Small intestine (tissue), 7 donors: ENCODE data around the gene CELA2B. TPM values are rescaled to one million over a fixed set of nuclear protein-coding genes. Genes with fewer than 3 reads are reported as not detected.
"Not testable (repeated sequence)": the region's sequence is repeated elsewhere in the genome, so short reads cannot be mapped to it uniquely, and the experiment has no call there.

Experiments used
- DNase-seq, 2 donors: peaks; one replicate each; pipeline versions ENCODE4 v3.0.0 to v3.0.0-alpha.2; 2013
- FAIRE-seq: peaks from 2 replicates; lab custom pipeline; 2012; peaks lifted over from hg19 to GRCh38; lab: Jason Lieb, UNC
- H3K27ac ChIP-seq, 3 donors: one replicate each; pipeline ENCODE4 v1.5.1; 2013; ENCODE audit warnings: low read length in 2 of 3, mild to moderate bottlenecking in 2 of 3, control low read depth in 1 of 3, inconsistent platforms in 1 of 3, low read depth in 1 of 3, moderate library complexity in 1 of 3
- H3K27me3 ChIP-seq, 3 donors: one replicate each; pipeline ENCODE4 v1.6.1; 2013; ENCODE audit warnings: low read length in 3 of 3, inconsistent platforms in 1 of 3; ENCODE audit not compliant: control insufficient read depth in 3 of 3, insufficient read depth in 3 of 3
- H3K36me3 ChIP-seq, 3 donors: one replicate each; pipeline ENCODE4 v1.6.1; 2013; ENCODE audit warnings: low read length in 3 of 3, inconsistent platforms in 1 of 3, low read depth in 1 of 3, mild to moderate bottlenecking in 1 of 3, moderate library complexity in 1 of 3; ENCODE audit not compliant: control insufficient read depth in 3 of 3, insufficient read depth in 2 of 3
- H3K4me1 ChIP-seq, 3 donors: one replicate each; pipeline ENCODE4 v1.6.1; 2013; ENCODE audit warnings: low read length in 2 of 3, inconsistent platforms in 1 of 3, low read depth in 1 of 3, mild to moderate bottlenecking in 1 of 3, moderate library complexity in 1 of 3; ENCODE audit not compliant: control insufficient read depth in 3 of 3, insufficient read depth in 2 of 3
- H3K4me3 ChIP-seq, 3 donors: one replicate each; pipeline ENCODE4 v1.5.1; 2013; ENCODE audit warnings: low read length in 3 of 3, control low read depth in 1 of 3, inconsistent platforms in 1 of 3, low read depth in 1 of 3, mild to moderate bottlenecking in 1 of 3, moderate library complexity in 1 of 3
- H3K9me3 ChIP-seq, 2 donors: one replicate each; pipeline ENCODE4 v1.6.1; 2013; ENCODE audit warnings: low read depth in 1 of 2, low read length in 1 of 2; ENCODE audit not compliant: control insufficient read depth in 2 of 2, insufficient read depth in 1 of 2
- WGBS, 3 donors: extraction: QIAGEN DNeasy Blood & Tissue Kit; methylation state at CpG; one replicate each; pipeline ENCODE4 v1.1.7; 2013; 5-methylcytosine and 5-hydroxymethylcytosine counted together
- polyA plus RNA-seq, 4 donors: library from polyadenylated mRNA; stranded (reverse) in 3 of 4; unstranded in 1 of 4; fragments of 200-250 nt in 3 of 4; fragments of 120-200 nt in 1 of 4; gene quantifications; one replicate each; pipeline versions ENCODE4 v1.2.1 to v1.2.3, GENCODE V29; 2013
- donor health status: healthy with polysubstance abuse.
- donor health status: control.
- donor health status: control.
- donor health status: Bipolar disorder and iron deficiency.
- donor health status: healthy.

The CELA2B gene
- polyA plus RNA-seq, 4 donors = not detected

- peak; percentile 4 to 18 for DNase-seq
- no peaks in the 10 kb centered on the region for H3K27me3 ChIP-seq
- H3K4me1 ChIP-seq = no peaks in the 10 kb centered on the region
- no peak overlapping the region for H3K4me3 ChIP-seq
- H3K9me3 ChIP-seq = no peaks in the 10 kb centered on the region
- 60 to 81% (median 72%) methylated on average over 10 to 13 of the region's 13 CpGs for WGBS, 3 donors
- no peak for FAIRE-seq
- peaks cover 3 to 43% (median 11%) of the 10 kb centered on the region in 3 donors for H3K36me3 ChIP-seq
- H3K27ac ChIP-seq = no peak overlapping the region
Measured at GRCh38 chr1:15489052-15489736, 13.3 kb downstream of the CELA2B start.

GRCh38 chr1:15491010-15491409, 15.1 kb downstream of the CELA2B start:
- H3K4me1 ChIP-seq, H3K27ac ChIP-seq, DNase-seq, H3K27me3 ChIP-seq, FAIRE-seq, H3K9me3 ChIP-seq, H3K4me3 ChIP-seq: not testable (repeated sequence)
- 77 to 89% (median 85%) methylated on average over 4 of the region's 4 CpGs for WGBS, 3 donors
- H3K36me3 ChIP-seq = peaks cover 3 to 52% (median 11%) of the 10 kb centered on the region in 3 donors

- Histone ChIP-seq H3K36me3 (peaks cover 3 to 49% (median 11%) of the 10 kb centered on the region in 3 donors), H3K27me3 (no peaks in the 10 kb centered on the region), H3K4me1 (no peaks in the 10 kb centered on the region), H3K4me3 (no peak overlapping the region), H3K9me3 (no peaks in the 10 kb centered on the region), H3K27ac (no peak overlapping the region)
- FAIRE-seq (no peak), DNase-seq (no peak)
- 77 to 95% (median 84%) methylated on average over 5 of the region's 5 CpGs for WGBS, 3 donors
Measured at GRCh38 chr1:15492596-15492995, 16.7 kb downstream of the CELA2B start.

GRCh38 chr1:15493869-15494390, 18.0 kb downstream of the CELA2B start:
- no peak overlapping the region for H3K27ac ChIP-seq
- 91 to 96% (median 91%) methylated on average over 9 of the region's 9 CpGs for WGBS, 3 donors
- H3K4me3 ChIP-seq = no peak overlapping the region
- FAIRE-seq = no peak
- H3K9me3 ChIP-seq = no peaks in the 10 kb centered on the region
- peaks cover 3 to 51% (median 9%) of the 10 kb centered on the region in 3 donors for H3K36me3 ChIP-seq
- DNase-seq = no peak
- no peaks in the 10 kb centered on the region for H3K4me1 ChIP-seq
- no peaks in the 10 kb centered on the region for H3K27me3 ChIP-seq

- no peak overlapping the region for H3K4me3 ChIP-seq
- no peaks in the 10 kb centered on the region for H3K9me3 ChIP-seq
- WGBS, 3 donors = 81 to 89% (median 87%) methylated on average over 19 of the region's 19 CpGs
- no peaks in the 10 kb centered on the region for H3K27me3 ChIP-seq
- DNase-seq = no peak
- H3K36me3 ChIP-seq = peaks cover 6 to 51% (median 6%) of the 10 kb centered on the region in 3 donors
- H3K4me1 ChIP-seq = no peaks in the 10 kb centered on the region
- no peak overlapping the region for H3K27ac ChIP-seq
- no peak for FAIRE-seq
Measured at GRCh38 chr1:15500184-15501178, 24.6 kb downstream of the CELA2B start.

- Histone ChIP-seq H3K36me3 (peaks cover 6 to 59% (median 9%) of the 10 kb centered on the region in 3 donors), H3K9me3 (no peaks in the 10 kb centered on the region), H3K27ac (no peak overlapping the region), H3K4me3 (no peak overlapping the region), H3K4me1 (no peaks in the 10 kb centered on the region), H3K27me3 (no peaks in the 10 kb centered on the region)
- FAIRE-seq = no peak
- DNase-seq = peak; percentile 64 to 74
- 53 to 62% (median 56%) methylated on average over 17 of the region's 17 CpGs for WGBS, 3 donors
Measured at GRCh38 chr1:15501208-15502032, 25.5 kb downstream of the CELA2B start.

- H3K27me3 ChIP-seq = no peaks in the 10 kb centered on the region
- H3K4me1 ChIP-seq = no peaks in the 10 kb centered on the region
- FAIRE-seq = no peak
- peaks cover 6 to 71% (median 11%) of the 10 kb centered on the region in 3 donors for H3K36me3 ChIP-seq
- no peaks in the 10 kb centered on the region for H3K9me3 ChIP-seq
- 93 to 98% (median 96%) methylated on average over 4 of the region's 4 CpGs for WGBS, 3 donors
- no peak overlapping the region for H3K4me3 ChIP-seq
- no peak overlapping the region for H3K27ac ChIP-seq
- DNase-seq = no peak
Measured at GRCh38 chr1:15504436-15504835, 28.5 kb downstream of the CELA2B start.
